Stimulated activated naive CD8-positive, alpha-beta T cell treated with anti-CD3 and anti-CD28 coated beads, Interleukin-15, Interleukin-2, amounts not matched to agents 100 ng/mL and 50 ng/mL, for 24 hours (primary cell): ENCODE data around the gene COBLL1.
"Not testable (repeated sequence)": the region's sequence is repeated elsewhere in the genome, so short reads cannot be mapped to it uniquely, and the experiment has no call there.

Source experiments
- H3K27ac Mint-ChIP-seq: one replicate; pipeline ENCODE4 v1.8.0; 2021; ENCODE audit warnings: mild to moderate bottlenecking, mixed read lengths
- H3K27me3 Mint-ChIP-seq: one replicate; pipeline ENCODE4 v1.8.0; 2021; ENCODE audit warnings: mixed read lengths
- H3K36me3 Mint-ChIP-seq: one replicate; pipeline ENCODE4 v1.8.0; 2021; ENCODE audit warnings: low read depth, mixed read lengths
- H3K4me1 Mint-ChIP-seq: one replicate; pipeline ENCODE4 v1.8.0; 2021; ENCODE audit warnings: low read depth, mixed read lengths
- H3K4me3 Mint-ChIP-seq: one replicate; pipeline ENCODE4 v1.8.0; 2021; ENCODE audit warnings: mild to moderate bottlenecking, mixed read lengths
- H3K9me3 Mint-ChIP-seq: one replicate; pipeline ENCODE4 v1.8.0; 2021; ENCODE audit warnings: mixed read lengths

COBLL1 gene

GRCh38 chr2:164868563-164869419 lies 27.2 kb upstream of the COBLL1 start:
- Mint-ChIP-seq H3K27me3 (no peaks in the 10 kb centered on the region), H3K27ac (no peak overlapping the region), H3K36me3 (no peaks in the 10 kb centered on the region), H3K4me1 (peaks cover 9% of the 10 kb centered on the region), H3K9me3 (no peaks in the 10 kb centered on the region), H3K4me3 (no peak overlapping the region)

- Mint-ChIP-seq H3K4me3 (no peak overlapping the region), H3K9me3 (no peaks in the 10 kb centered on the region), H3K27ac (no peak overlapping the region), H3K27me3 (no peaks in the 10 kb centered on the region), H3K36me3 (no peaks in the 10 kb centered on the region), H3K4me1 (peaks cover 9% of the 10 kb centered on the region)
Measured at GRCh38 chr2:164867779-164868397, 26.3 kb upstream of the COBLL1 start.

DNA sequence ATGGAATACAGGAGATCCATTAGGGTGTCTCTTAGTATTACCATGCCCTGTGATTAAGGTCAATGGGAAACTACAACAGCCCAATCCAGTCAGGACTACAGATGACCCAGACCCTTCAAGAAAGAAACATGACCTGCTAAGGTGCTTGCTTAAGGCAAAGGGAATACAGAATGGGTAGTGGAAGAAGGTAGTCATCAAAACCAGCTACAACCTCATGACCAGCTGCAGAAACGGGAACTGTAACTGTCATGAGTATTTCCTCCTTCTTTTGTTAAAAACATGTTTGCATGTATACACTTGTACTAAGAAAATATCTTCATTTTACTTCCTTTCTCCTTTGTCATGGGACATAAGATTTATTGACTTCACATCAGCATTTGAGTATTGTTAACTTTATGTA lies 24.8 kb upstream of the COBLL1 start:
- H3K36me3 Mint-ChIP-seq, H3K4me1 Mint-ChIP-seq, H3K9me3 Mint-ChIP-seq, H3K27ac Mint-ChIP-seq, H3K27me3 Mint-ChIP-seq, H3K4me3 Mint-ChIP-seq: not testable (repeated sequence)

- Mint-ChIP-seq H3K9me3 (peaks cover 3% of the 10 kb centered on the region), H3K4me1 (no peaks in the 10 kb centered on the region), H3K27me3 (no peaks in the 10 kb centered on the region), H3K36me3 (no peaks in the 10 kb centered on the region), H3K27ac (no peak overlapping the region), H3K4me3 (no peak overlapping the region)
Measured at GRCh38 chr2:164860694-164861042, 19.0 kb upstream of the COBLL1 start.

DNA sequence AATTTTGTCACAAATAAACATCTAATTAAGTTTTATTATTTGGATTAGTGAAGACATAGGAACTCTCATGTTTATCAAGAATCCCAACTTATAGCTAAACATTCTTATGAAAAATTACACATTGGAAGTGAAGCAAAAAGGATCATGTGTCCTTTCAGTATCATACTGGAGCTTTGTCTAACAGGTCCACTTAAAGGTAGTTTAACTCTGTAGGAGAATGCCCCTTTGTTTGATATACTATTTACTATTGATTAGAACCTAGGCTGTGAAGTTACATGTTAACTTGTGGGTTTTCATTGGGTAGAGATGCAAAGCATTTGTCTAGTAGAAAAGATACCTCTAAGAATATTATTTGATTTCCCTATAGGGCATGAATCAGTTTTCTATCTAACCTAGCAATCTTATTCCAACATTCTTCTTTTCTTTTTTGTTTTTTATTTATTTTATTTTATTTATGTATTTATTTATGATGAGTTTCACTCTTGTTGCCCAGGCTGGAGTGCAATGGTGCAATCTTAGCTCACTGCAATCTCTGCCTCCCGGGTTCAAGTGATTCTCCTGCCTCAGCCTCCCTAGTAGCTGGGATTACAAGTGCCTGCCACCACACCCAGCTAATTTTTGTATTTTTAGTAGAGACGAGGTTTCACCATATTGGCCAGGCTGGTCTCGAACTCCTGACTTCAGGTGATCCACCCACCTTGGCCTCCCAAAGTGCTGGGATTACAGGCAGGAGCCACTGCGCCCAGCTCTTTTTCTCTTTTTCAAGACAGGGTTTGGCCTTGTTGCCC lies 18.5 kb upstream of the COBLL1 start:
- not testable (repeated sequence) for H3K27ac Mint-ChIP-seq, H3K4me3 Mint-ChIP-seq, H3K4me1 Mint-ChIP-seq, H3K9me3 Mint-ChIP-seq, H3K36me3 Mint-ChIP-seq, H3K27me3 Mint-ChIP-seq

DNA sequence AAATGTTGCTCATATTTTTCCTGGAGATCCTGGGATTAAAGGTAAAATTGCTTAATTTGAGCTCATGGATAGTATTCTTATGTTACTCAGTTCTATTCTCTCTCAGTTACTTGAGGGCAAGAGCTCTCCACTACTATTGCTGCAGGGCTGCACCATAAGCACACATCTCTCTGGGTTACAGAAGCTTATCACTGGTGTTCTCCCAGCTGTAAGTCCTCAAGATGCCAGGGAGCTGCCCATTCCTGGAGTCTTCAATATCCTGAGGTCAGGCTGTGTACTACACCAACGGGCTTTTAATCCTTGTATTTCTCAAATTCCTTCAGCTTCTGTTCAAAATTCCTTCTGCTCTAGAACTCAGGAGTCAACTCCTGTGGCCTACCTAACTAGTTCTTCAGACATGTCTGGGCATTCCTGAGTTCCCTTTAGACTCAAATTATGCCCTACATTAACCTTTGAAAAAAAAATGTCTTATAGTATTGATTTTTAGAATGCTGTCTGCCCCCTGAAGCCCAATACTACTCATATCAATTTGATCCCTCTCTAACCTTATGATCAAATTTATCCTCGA lies 17.7 kb upstream of the COBLL1 start:
- no peaks in the 10 kb centered on the region for H3K36me3 Mint-ChIP-seq

GRCh38 chr2:164852086-164852485 lies 10.5 kb upstream of the COBLL1 start:
- Mint-ChIP-seq H3K36me3 (no peaks in the 10 kb centered on the region), H3K27ac (no peak overlapping the region), H3K9me3 (no peaks in the 10 kb centered on the region), H3K4me3 (no peak overlapping the region), H3K27me3 (no peaks in the 10 kb centered on the region), H3K4me1 (peaks cover 3% of the 10 kb centered on the region)

More for the DNA sequence above, 17.7 kb upstream of the COBLL1 start:
- no peak overlapping the region for H3K4me3 Mint-ChIP-seq
- H3K27me3 Mint-ChIP-seq, result no peaks in the 10 kb centered on the region
- peaks cover 3% of the 10 kb centered on the region for H3K9me3 Mint-ChIP-seq
- no peak overlapping the region for H3K27ac Mint-ChIP-seq
- H3K4me1 Mint-ChIP-seq, result no peaks in the 10 kb centered on the region

- Mint-ChIP-seq H3K4me3 (no peak overlapping the region), H3K36me3 (no peaks in the 10 kb centered on the region), H3K27me3 (no peaks in the 10 kb centered on the region), H3K4me1 (peaks cover 3% of the 10 kb centered on the region), H3K27ac (no peak overlapping the region), H3K9me3 (no peaks in the 10 kb centered on the region)
Measured at GRCh38 chr2:164850235-164850634, 8.6 kb upstream of the COBLL1 start.

GRCh38 chr2:164849506-164849905 lies 7.9 kb upstream of the COBLL1 start:
- peaks cover 3% of the 10 kb centered on the region for H3K4me1 Mint-ChIP-seq
- H3K27me3 Mint-ChIP-seq, result no peaks in the 10 kb centered on the region
- H3K36me3 Mint-ChIP-seq, result no peaks in the 10 kb centered on the region
- no peak overlapping the region for H3K4me3 Mint-ChIP-seq
- H3K27ac Mint-ChIP-seq, result no peak overlapping the region
- H3K9me3 Mint-ChIP-seq, result no peaks in the 10 kb centered on the region

GRCh38 chr2:164847981-164848741 lies 6.5 kb upstream of the COBLL1 start:
- H3K4me1 Mint-ChIP-seq, result peaks cover 3% of the 10 kb centered on the region
- no peaks in the 10 kb centered on the region for H3K36me3 Mint-ChIP-seq
- no peak overlapping the region for H3K27ac Mint-ChIP-seq
- no peak overlapping the region for H3K4me3 Mint-ChIP-seq
- H3K27me3 Mint-ChIP-seq, result no peaks in the 10 kb centered on the region
- H3K9me3 Mint-ChIP-seq, result no peaks in the 10 kb centered on the region

DNA sequence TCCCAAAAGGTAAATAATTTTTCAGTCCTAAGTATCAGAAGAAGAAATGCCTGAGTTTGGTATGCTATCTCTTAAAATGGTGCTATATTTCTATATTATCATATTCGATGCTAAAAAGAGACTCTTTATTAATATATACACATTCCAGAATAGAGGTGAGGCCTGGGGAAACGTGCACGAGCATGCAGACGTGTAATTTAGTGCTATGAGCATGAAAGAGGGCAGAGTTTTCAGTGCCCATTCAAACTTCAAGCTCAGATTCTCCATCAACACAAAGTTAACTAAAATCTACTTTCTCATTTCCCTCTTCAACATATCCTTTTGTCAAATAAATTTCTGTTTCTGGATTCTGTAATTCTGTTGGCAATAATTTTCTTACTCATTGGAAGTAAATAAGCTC lies 5.7 kb upstream of the COBLL1 start:
- Mint-ChIP-seq H3K27ac (no peak overlapping the region), H3K36me3 (no peaks in the 10 kb centered on the region), H3K4me3 (no peak overlapping the region), H3K9me3 (no peaks in the 10 kb centered on the region), H3K4me1 (peaks cover 3% of the 10 kb centered on the region), H3K27me3 (peaks cover 2% of the 10 kb centered on the region)

DNA sequence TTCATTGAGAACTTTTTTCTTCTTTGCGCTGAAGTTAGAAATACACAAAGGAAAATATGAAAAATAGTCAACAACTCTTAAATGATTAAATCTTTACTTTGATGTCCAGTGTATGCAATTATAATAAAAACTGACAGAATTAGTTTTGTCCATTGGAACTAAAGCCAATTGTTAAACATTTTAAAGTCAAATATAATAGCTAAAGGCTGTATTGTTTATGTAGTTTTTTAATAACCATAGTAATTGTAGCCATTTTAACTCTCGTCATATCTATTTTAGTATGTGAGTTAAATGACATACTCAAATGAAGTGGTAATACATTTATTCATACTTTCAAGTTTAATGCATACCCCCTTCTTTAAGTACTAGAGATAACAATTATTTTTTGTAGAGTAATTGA lies 4.7 kb upstream of the COBLL1 start:
- Mint-ChIP-seq H3K4me1 (peaks cover 3% of the 10 kb centered on the region), H3K27me3 (peaks cover 5% of the 10 kb centered on the region), H3K9me3 (no peaks in the 10 kb centered on the region), H3K36me3 (no peaks in the 10 kb centered on the region), H3K27ac (no peak overlapping the region), H3K4me3 (no peak overlapping the region)

- H3K4me3 Mint-ChIP-seq, result no peak overlapping the region
- no peaks in the 10 kb centered on the region for H3K9me3 Mint-ChIP-seq
- H3K27me3 Mint-ChIP-seq, result peaks cover 25% of the 10 kb centered on the region
Measured at GRCh38 chr2:164843346-164843911, 1.8 kb upstream of the COBLL1 start.

DNA sequence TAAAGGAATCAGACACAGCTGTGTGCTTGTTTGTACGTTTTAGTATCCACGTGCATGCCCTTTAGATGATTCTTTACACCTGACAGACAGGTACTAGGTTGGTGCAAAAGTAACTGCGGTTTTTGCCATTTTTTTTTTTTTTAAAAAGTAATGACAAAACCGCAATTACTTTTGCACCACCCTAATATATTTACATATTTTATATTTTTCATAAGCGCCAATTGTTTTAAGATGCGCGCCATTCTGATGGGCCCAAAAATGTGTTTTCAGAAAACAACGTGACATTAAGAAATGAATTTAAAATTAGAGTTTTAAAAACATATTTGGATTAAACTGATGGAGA lies 972 bp upstream of the COBLL1 start:
- peaks cover 8% of the 10 kb centered on the region for H3K4me1 Mint-ChIP-seq
- no peak overlapping the region for H3K4me3 Mint-ChIP-seq
- H3K36me3 Mint-ChIP-seq, result no peaks in the 10 kb centered on the region
- H3K9me3 Mint-ChIP-seq, result no peaks in the 10 kb centered on the region
- peaks cover 33% of the 10 kb centered on the region for H3K27me3 Mint-ChIP-seq
- no peak overlapping the region for H3K27ac Mint-ChIP-seq

More at GRCh38 chr2:164843346-164843911, 1.8 kb upstream of the COBLL1 start:
- H3K4me1 Mint-ChIP-seq, result peaks cover 8% of the 10 kb centered on the region
- H3K27ac Mint-ChIP-seq, result no peak overlapping the region
- H3K36me3 Mint-ChIP-seq, result no peaks in the 10 kb centered on the region
